Activated T-helper 1 cell treated with anti-CD3 and anti-CD28 coated beads, Interleukin-12 subunit alpha, Interleukin-12 subunit beta, Interleukin-2, Interleukin-4 antibody, amounts not matched to agents 30 ng/mL and 10 ng/mL and 1 ng/mL, durations not matched to agents 14 hours and 24 hours and 36 hours (primary cell): ENCODE data around the gene PYGB. TPM values are rescaled to one million over a fixed set of nuclear protein-coding genes. Genes with fewer than 3 reads are reported as not detected.
"Not testable (repeated sequence)": the region's sequence is repeated elsewhere in the genome, so short reads cannot be mapped to it uniquely, and the experiment has no call there.

Source experiments
- DNase-seq: peaks from one replicate; pipeline ENCODE4 v3.0.0; 2021; ENCODE audit warnings: low spot score
- H3K27ac Mint-ChIP-seq: one replicate; pipeline ENCODE4 v1.8.0; 2021; ENCODE audit warnings: mild to moderate bottlenecking, mixed read lengths
- H3K27me3 Mint-ChIP-seq: one replicate; pipeline ENCODE4 v1.8.0; 2022; ENCODE audit warnings: mild to moderate bottlenecking, moderate library complexity, mixed read lengths; ENCODE audit not compliant: insufficient read depth
- H3K36me3 Mint-ChIP-seq: one replicate; pipeline ENCODE4 v1.8.0; 2021; ENCODE audit warnings: low read depth, mixed read lengths
- H3K4me1 Mint-ChIP-seq: one replicate; pipeline ENCODE4 v1.8.0; 2021; ENCODE audit warnings: low read depth, mixed read lengths
- H3K4me3 Mint-ChIP-seq: one replicate; pipeline ENCODE4 v1.8.0; 2021; ENCODE audit warnings: mild to moderate bottlenecking, moderate library complexity, mixed read lengths
- H3K9me3 Mint-ChIP-seq: one replicate; pipeline ENCODE4 v1.8.0; 2021; ENCODE audit warnings: mixed read lengths
- intact Hi-C: fragments of 100-400 bp; cut with micrococcal nuclease; formaldehyde crosslinking; loops from one replicate; pipeline ENCODE4 v1.15.1; 2024
- total RNA-seq: library from RNA; stranded (reverse); gene quantifications from 2 replicates; pipeline ENCODE4 v1.2.3, GENCODE V29; 2022

The PYGB gene
- total RNA-seq, 1 donor from 2014 or later, result 38.5 TPM

GRCh38 chr20:25227317-25227831 lies 20.5 kb upstream of the PYGB start:
- H3K36me3 Mint-ChIP-seq, result no peaks in the 10 kb centered on the region
- H3K9me3 Mint-ChIP-seq, result no peaks in the 10 kb centered on the region
- H3K27ac Mint-ChIP-seq, result no peak overlapping the region
- no peak for DNase-seq
- intact Hi-C loops, result no loop called here
- H3K4me1 Mint-ChIP-seq, result peaks cover 6% of the 10 kb centered on the region
- H3K4me3 Mint-ChIP-seq, result no peak overlapping the region
- H3K27me3 Mint-ChIP-seq, result no peaks in the 10 kb centered on the region

- Mint-ChIP-seq H3K4me3 (no peak overlapping the region), H3K9me3 (no peaks in the 10 kb centered on the region), H3K36me3 (no peaks in the 10 kb centered on the region), H3K27me3 (no peaks in the 10 kb centered on the region), H3K4me1 (peaks cover 3% of the 10 kb centered on the region), H3K27ac (no peak overlapping the region)
- DNase-seq, result no peak
- intact Hi-C loops, result loop anchor here (10.0 kb wide), 1 partner anchor 1205 kb away; no protein-coding TSS in a partner anchor
Observed at GRCh38 chr20:25229486-25230165, 18.3 kb upstream of the PYGB start.

GRCh38 chr20:25230166-25230831 lies 17.6 kb upstream of the PYGB start:
- no peak for DNase-seq
- H3K36me3 Mint-ChIP-seq, result no peaks in the 10 kb centered on the region
- no peaks in the 10 kb centered on the region for H3K27me3 Mint-ChIP-seq
- peaks cover 5% of the 10 kb centered on the region for H3K4me1 Mint-ChIP-seq
- H3K27ac Mint-ChIP-seq, result peak overlapping the region; percentile 6
- intact Hi-C loops, result loop anchor here (10.0 kb wide), 1 partner anchor 1205 kb away; no protein-coding TSS in a partner anchor
- no peak overlapping the region for H3K4me3 Mint-ChIP-seq
- H3K9me3 Mint-ChIP-seq, result no peaks in the 10 kb centered on the region

GRCh38 chr20:25233016-25233772 lies 14.7 kb upstream of the PYGB start:
- H3K27me3 Mint-ChIP-seq, result no peaks in the 10 kb centered on the region
- no peak overlapping the region for H3K4me3 Mint-ChIP-seq
- peaks cover 21% of the 10 kb centered on the region for H3K4me1 Mint-ChIP-seq
- H3K27ac Mint-ChIP-seq, result no peak overlapping the region
- intact Hi-C loops, result loop anchor here (10.0 kb wide), 1 partner anchor 1208 kb away; no protein-coding TSS in a partner anchor
- H3K36me3 Mint-ChIP-seq, result no peaks in the 10 kb centered on the region
- H3K9me3 Mint-ChIP-seq, result no peaks in the 10 kb centered on the region
- DNase-seq, result no peak

GRCh38 chr20:25234009-25234849 lies 13.7 kb upstream of the PYGB start:
- H3K4me1 Mint-ChIP-seq, result peaks cover 30% of the 10 kb centered on the region
- not testable (repeated sequence) for DNase-seq, H3K27ac Mint-ChIP-seq, H3K9me3 Mint-ChIP-seq, H3K27me3 Mint-ChIP-seq, H3K4me3 Mint-ChIP-seq, H3K36me3 Mint-ChIP-seq
- intact Hi-C loops, result loop anchor here (10.0 kb wide), 1 partner anchor 1209 kb away; no protein-coding TSS in a partner anchor

GRCh38 chr20:25236450-25237304 lies 11.2 kb upstream of the PYGB start:
- peaks cover 30% of the 10 kb centered on the region for H3K4me1 Mint-ChIP-seq
- no peak for DNase-seq
- no peaks in the 10 kb centered on the region for H3K27me3 Mint-ChIP-seq
- intact Hi-C loops, result loop anchor here (1.0 to 10.0 kb wide), 6 partner anchors 13 to 1212 kb away; partner anchors contain the start of genes APMAP, ENTPD6 and NANP
- no peak overlapping the region for H3K4me3 Mint-ChIP-seq
- H3K27ac Mint-ChIP-seq, result peak overlapping the region; percentile 56
- no peaks in the 10 kb centered on the region for H3K9me3 Mint-ChIP-seq
- no peaks in the 10 kb centered on the region for H3K36me3 Mint-ChIP-seq

GRCh38 chr20:25237610-25238318 lies 10.1 kb upstream of the PYGB start:
- peaks cover 7% of the 10 kb centered on the region for H3K27me3 Mint-ChIP-seq
- peak overlapping the region; percentile 37 for H3K4me3 Mint-ChIP-seq
- H3K36me3 Mint-ChIP-seq, result no peaks in the 10 kb centered on the region
- no peaks in the 10 kb centered on the region for H3K9me3 Mint-ChIP-seq
- H3K4me1 Mint-ChIP-seq, result peaks cover 30% of the 10 kb centered on the region
- intact Hi-C loops, result loop anchor here (1.0 to 10.0 kb wide), 11 partner anchors 10 to 1213 kb away; partner anchors contain the start of genes ABHD12, APMAP, CST7 and ENTPD6
- H3K27ac Mint-ChIP-seq, result peak overlapping the region; percentile 86
- peak; percentile 42 for DNase-seq

GRCh38 chr20:25238319-25239037 lies 9.4 kb upstream of the PYGB start:
- DNase-seq, result no peak
- Mint-ChIP-seq H3K36me3 (no peaks in the 10 kb centered on the region), H3K27ac (peak overlapping the region; percentile 86), H3K9me3 (peaks cover 1% of the 10 kb centered on the region), H3K27me3 (peaks cover 7% of the 10 kb centered on the region), H3K4me3 (peak overlapping the region; percentile 37), H3K4me1 (peaks cover 30% of the 10 kb centered on the region)
- intact Hi-C loops, result loop anchor here (1.0 to 10.0 kb wide), 7 partner anchors 9 to 1214 kb away; partner anchors contain the start of genes ABHD12, CST7 and NANP

- H3K36me3 Mint-ChIP-seq, result no peaks in the 10 kb centered on the region
- no peak overlapping the region for H3K27ac Mint-ChIP-seq
- H3K9me3 Mint-ChIP-seq, result peaks cover 4% of the 10 kb centered on the region
- H3K4me3 Mint-ChIP-seq, result no peak overlapping the region
- H3K4me1 Mint-ChIP-seq, result peaks cover 27% of the 10 kb centered on the region
- no peak for DNase-seq
- peaks cover 7% of the 10 kb centered on the region for H3K27me3 Mint-ChIP-seq
- intact Hi-C loops, result loop anchor here (2.0 to 10.0 kb wide), 4 partner anchors 79 to 1215 kb away; partner anchors contain the start of genes CST7 and NANP
Observed at GRCh38 chr20:25239387-25240370, 8.2 kb upstream of the PYGB start.
